ENCODE measurements around the gene LGALS12.

GRCh38 chr11:63556404-63557013, 50.6 kb downstream of the LGALS12 start:
- TF ChIP-seq CTCF (conservative IDR thresholded peaks at IDR 0.05 in 1 of 2, IDR thresholded peaks at IDR 0.05 in 1 of 2; ENCODE audit: extremely low read depth in 1 of 2, insufficient read depth in 1 of 2, low read depth in 1 of 2, low read length in 2 of 2) (no peak), EZH2 (IDR thresholded peaks at IDR 0.05; ENCODE audit: borderline replicate concordance, low read length) (no peak)

Data from mammary epithelial cell (primary cell).